ENCODE data around the gene R3HDML.
"Not testable (repeated sequence)": the region's sequence is repeated elsewhere in the genome, so short reads cannot be mapped to it uniquely, and the experiment has no call there.

R3HDML gene

DNA sequence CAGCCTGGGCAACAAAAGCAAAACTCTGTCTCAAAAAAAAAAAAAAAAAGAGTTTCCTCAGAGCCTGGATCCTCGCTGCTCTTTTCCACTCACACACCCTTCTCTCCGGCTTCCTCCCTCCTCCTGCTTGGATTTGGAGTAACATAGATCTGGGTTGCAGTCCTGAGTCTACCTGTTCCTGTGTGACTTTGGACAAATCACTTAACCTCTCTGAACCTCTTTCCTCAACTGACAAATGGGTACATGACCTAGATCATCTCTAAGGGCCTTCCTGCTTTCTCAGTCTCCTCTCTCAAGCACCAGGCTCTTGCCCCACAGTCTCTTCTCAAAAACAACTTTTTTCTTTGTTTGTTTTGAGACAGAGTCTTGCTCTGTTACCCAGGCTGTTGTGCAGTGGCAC lies 5.6 kb upstream of the R3HDML start:
- DNase-seq, result no peak

DNA sequence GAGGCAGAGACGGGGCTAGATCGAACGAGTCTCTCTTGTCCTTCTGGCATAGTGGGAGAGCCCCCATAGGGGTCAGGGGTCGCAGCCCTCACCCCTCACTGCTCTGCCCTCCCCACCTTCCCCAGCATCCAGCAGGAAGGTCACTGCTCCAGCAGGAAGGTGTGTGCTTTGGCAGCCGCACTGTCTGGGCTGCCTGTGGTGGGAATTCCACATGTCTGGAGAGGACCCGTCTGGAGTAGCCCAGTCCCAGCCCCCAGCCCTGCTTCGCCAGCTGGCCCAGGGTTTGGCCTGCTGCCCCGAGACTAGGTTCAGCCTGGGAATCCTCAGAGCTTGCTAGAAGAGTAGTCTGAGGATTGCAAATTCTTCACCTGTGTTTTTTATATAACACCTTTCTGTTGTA lies 2.5 kb upstream of the R3HDML start:
- no peak for DNase-seq

GRCh38 chr20:44334709-44335108 lies 2.1 kb upstream of the R3HDML start:
- no peak for DNase-seq

GRCh38 chr20:44335675-44336074 lies 1.2 kb upstream of the R3HDML start:
- no peak for DNase-seq

DNA sequence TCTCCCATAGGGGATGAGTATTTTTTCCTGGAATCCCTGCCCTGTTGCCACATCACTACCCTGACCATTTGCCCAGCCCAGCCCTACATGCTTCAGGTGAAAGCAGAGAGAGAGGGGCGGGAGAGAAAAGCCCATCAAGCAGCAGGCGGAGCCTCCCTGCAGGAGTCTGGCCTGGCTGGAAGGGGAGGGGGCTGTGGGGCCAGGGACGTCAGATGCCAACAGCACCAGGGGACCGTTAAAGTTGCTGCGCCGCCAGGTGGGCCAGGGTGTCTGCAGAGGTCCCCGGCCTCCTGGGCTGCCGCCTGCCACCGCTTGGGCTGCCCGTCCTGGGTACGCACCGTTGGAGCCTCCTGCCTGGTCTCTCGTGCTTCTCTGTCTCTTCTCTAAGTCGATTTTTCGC lies 757 bp upstream of the R3HDML start:
- DNase-seq, result no peak

- no peak for DNase-seq
These were observed 5.4 kb downstream of the R3HDML start for GRCh38 chr20:44342248-44342647.

DNA sequence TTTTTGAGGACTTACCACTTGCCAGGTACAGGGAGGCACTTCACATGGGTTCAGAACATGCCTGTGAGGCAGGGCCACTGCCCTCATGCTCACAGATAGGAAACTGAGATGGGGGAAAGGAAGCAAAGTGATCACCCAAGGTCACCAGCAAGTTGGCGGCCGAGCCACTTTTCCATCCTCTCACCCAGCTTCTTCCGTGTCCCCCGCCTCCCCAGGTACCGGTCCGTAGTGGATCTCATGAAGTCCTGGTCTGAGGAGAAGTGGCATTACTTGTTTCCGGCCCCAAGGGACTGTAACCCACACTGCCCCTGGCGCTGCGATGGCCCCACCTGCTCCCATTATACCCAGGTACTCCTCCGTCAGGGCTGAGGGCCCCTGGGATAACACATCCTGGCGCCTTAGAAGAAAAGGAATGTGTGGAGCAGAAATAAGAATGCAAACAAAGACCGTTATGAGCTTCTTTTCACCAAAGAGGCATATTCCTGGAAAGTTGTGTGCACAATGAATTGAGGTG lies 6.4 kb downstream of the R3HDML start:
- DNase-seq, result no peak

- no peak for DNase-seq
These were observed 7.9 kb downstream of the R3HDML start for GRCh38 chr20:44344723-44345122.

DNA sequence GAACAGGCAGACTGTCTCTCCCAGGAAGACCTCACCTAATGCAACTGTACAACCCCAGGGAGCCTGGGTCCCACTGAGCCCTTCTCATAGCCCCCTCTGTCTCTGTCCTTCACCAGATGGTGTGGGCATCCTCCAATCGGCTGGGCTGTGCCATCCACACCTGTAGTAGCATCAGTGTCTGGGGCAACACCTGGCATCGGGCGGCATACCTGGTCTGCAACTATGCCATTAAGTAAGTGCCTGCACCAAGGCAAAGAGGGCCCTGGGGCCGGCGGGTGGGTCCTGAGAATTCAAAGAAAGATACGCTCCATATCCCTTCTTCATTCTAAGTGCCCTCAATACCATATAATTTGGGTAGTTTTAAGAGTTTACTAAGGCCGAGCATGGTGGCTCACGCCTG lies 8.3 kb downstream of the R3HDML start:
- DNase-seq, result no peak

- DNase-seq, result not testable (repeated sequence)
These were observed 9.1 kb downstream of the R3HDML start for GRCh38 chr20:44345941-44346340.

DNA sequence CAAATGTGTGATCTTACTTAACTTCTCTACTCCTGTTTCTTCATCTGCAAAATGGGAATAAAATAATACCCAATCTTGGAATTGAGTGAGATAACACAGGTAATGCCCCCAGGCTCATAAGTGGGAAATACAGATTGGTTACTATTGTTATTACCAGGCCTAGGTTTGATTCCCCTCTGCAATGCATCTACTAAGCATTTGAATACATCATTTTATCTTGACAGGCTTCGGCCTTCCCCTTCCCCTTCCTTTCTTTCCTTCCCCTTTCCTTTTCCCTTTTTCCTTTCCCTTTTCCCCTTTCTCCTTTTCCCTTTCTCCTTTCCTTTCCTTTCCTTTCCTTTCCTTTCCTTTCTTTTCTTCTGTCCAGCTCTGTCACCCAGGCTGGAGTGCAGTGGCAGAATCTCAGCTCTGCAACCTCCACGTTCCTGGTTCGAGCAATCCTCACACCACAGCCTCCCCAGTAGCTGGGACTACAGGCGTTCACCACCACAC lies 11.4 kb downstream of the R3HDML start:
- no peak for DNase-seq

DNA sequence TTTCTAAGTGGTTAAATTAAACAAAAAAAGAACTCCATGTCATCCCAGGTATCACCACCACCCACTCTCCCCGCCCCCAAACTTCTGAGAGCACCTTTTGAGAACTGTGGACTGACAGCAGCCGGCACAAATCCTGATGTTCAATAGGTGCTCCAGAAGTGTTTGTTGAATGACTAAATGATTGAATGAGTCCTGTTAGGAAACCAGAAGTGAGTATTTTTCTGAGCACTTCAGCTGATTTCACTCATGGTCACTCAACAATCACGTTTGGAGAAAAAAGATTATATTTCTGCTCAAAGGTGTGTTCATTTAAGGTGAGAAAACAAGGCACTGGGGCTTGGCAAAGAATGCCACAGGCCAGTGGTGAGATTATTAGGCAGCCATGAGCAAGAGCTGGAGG lies 12.5 kb downstream of the R3HDML start:
- DNase-seq, result no peak

DNA sequence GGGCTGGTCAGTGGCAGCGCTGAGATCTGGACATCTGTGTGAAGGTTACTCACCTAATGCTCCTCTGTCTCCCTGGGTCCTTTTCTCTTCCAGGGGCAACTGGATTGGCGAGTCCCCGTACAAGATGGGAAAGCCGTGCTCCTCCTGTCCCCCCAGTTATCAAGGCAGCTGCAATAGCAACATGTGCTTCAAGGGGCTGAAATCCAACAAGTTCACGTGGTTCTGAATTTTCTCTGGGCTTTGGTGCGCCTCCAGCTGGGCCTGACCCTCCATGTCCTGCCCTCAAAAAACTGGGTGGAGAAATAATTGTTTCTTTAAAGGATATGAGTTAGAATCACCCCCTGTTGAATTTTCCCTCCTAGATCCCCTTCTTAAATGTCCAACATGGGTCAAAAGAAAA lies 13.7 kb downstream of the R3HDML start:
- no peak for DNase-seq

GRCh38 chr20:44354979-44355497 lies 18.2 kb downstream of the R3HDML start:
- no peak for DNase-seq

GRCh38 chr20:44355498-44356352 lies 18.9 kb downstream of the R3HDML start, which contains the start of gene HNF4A:
TSS of gene HNF4A (plus strand) at chr20:44355699. CDS start at chr20:44355805, 106 bp downstream.
- DNase-seq, result no peak

GRCh38 chr20:44356353-44356723 lies 19.5 kb downstream of the R3HDML start:
- DNase-seq, result no peak

DNA sequence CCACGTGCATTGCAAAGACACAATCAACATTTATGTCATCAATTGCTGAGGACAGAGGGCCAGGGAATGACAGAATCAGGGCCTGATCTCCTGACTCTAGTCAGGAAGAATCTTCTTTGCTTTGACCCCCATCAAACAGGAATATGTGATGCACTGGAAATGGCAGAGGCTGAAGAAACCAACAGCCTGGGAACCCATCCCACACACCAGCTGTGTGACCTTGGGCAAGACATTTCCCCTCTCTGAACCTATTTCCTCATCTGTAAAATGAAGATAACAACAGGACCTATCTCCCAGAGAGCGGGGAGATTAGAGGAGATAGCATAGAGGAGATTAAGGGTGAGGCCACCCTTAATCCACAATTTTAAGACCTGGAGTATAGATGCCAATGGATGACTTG lies 20.2 kb downstream of the R3HDML start:
- no peak for DNase-seq

DNA sequence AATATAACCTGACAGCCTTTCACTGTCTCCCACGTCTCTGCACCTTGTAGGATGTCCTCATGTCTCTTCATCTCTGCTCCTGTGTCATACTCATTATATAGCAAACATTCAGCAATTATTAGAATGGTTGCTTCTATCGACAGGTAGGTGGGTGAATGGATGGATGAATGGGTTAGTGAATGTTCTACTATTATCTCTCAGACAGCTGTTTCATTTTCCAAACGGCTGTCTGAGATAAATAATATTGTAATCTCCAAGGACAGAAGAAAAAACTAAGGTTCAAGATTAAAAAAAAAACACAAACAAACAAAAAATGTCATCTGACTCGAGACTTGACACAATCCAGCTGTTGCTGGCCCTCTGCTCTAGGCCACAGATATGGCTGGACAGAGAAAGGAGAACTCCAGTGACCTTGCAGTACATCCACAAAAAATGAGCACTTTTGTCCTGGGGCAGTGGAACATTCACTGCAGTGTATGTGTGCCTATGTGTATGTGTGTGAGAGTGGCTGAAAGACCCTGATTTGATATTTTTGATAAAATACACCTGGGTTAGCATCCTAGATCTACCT lies 20.8 kb downstream of the R3HDML start:
- no peak for DNase-seq

DNA sequence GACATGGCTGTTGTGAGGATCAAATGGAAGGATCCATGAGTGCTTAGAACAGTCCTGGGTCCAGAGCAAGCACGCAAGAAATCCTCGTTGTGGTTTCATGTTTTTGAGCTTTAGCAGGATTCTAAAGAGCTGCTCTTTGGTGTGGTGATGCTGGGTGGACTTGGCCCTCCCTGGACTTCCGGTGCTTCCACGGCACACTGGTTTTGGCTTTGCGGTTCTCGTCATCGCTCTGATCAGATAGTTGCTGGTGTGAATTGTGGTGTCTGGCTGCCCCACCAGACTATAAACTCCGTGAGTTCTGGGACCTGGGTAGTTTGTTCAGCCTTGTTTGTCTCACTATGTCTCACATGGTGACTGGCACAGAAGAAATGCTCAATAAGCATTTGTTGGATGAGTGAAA lies 21.9 kb downstream of the R3HDML start:
- DNase-seq, result no peak

DNA sequence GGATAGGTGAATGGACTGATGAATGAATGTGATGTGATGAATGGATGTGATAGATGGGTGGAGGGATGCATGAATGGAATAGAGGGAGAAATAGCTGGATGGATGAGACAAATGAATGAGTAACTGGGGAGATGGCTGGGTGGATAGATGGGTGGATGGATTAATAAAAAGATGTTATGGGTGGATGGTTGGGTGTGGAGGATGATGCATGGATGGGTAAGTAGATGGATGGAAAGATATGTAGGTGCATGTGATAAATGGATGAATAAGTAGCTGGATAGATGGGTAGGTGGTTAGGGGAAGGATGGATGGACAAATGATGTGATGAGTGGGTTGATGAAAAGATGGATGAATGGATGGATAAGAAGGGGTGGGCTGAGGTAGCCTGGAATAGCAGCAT lies 23.4 kb downstream of the R3HDML start:
- DNase-seq, result no peak

DNA sequence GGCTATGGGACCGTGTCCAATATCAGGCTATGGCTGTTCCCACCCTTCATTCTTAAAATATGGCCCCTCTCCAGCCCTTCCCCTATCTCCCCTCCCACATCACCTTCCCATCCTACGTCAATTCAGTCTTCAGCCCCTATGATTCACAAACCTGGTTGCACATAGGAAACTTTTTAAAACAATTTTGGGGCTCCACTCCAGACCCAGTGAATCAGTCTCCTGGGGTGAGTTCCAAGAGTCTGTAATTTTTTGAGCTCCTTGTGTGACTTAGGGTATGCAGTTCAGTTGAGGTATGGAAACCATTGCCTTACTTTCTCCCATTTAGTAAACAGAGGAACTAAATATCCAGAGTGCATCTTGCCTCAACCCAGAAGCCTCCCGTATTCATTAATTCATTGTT lies 24.2 kb downstream of the R3HDML start:
- DNase-seq, result no peak

DNA sequence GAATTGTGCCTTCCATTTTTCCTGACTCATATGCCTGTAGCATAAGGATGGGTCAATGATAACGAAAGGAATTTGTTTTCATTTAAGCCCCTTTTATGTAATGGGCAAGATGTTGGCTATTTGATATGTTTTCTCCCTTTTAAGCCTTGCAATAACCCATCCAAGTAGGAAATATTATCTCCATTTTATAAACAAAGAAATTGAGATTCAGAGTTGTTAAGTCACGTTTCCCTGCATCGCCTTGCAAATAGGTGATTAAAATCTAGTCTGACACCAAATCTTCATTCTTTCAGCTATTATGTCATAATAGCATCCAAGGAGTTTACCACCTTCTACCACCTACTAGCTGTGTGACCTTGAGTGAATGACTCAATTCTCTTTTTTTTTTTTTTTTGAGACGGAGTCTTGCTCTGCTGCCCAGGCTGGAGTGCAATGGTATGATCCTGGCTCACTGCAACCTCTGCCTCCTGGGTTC lies 25.7 kb downstream of the R3HDML start:
- no peak for DNase-seq

GRCh38 chr20:44364068-44364467 lies 27.2 kb downstream of the R3HDML start:
- DNase-seq, result no peak

- DNase-seq, result no peak
These were observed 27.9 kb downstream of the R3HDML start for GRCh38 chr20:44364780-44365179.

Measured in 8988T (cell line).